ENCODE measurements around the gene SERINC2. TPM values are rescaled to one million over a fixed set of nuclear protein-coding genes. Genes with fewer than 3 reads are reported as not detected.

SERINC2 gene
- total RNA-seq, 1 donor: 1.4 TPM

DNA sequence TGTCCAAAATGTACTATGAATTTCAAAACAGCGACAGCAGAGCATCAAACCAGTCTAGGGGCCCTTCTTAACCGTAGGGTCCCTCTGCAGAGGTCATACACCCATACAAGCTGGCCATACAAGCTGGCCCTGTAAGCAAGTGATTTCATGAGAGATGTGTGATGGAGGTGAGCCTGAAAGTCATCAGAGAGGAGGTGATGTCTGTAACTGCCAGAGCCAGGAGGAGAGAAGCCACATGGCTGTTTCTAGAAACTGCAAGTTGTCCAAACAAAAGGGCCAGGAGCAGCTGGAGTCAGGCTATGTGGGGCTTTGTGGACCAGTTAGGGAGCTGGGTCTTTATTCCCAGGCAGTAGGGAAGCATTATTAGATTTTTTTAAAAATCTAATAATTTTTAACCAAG lies 14.8 kb upstream of the SERINC2 start:
- Histone ChIP-seq H3K27me3 (ENCODE audit: insufficient read depth, low read length) (no peaks in the 10 kb centered on the region), H3K4me1 (ENCODE audit: insufficient read depth, low read length) (peaks cover 11% of the 10 kb centered on the region), H3K4me3 (ENCODE audit: low read length) (no peak overlapping the region), H3K9me3 (ENCODE audit: low read depth, low read length) (no peaks in the 10 kb centered on the region)

GRCh38 chr1:31399976-31400375 lies 13.0 kb upstream of the SERINC2 start:
- H3K27me3 ChIP-seq (ENCODE audit: insufficient read depth, low read length): no peaks in the 10 kb centered on the region
- peaks cover 2% of the 10 kb centered on the region for H3K4me1 ChIP-seq (ENCODE audit: insufficient read depth, low read length)
- no peak overlapping the region for H3K4me3 ChIP-seq (ENCODE audit: low read length)
- H3K9me3 ChIP-seq (ENCODE audit: low read depth, low read length): no peaks in the 10 kb centered on the region

GRCh38 chr1:31400393-31400792 lies 12.6 kb upstream of the SERINC2 start:
- H3K9me3 ChIP-seq (ENCODE audit: low read depth, low read length): no peaks in the 10 kb centered on the region
- H3K4me1 ChIP-seq (ENCODE audit: insufficient read depth, low read length): no peaks in the 10 kb centered on the region
- no peaks in the 10 kb centered on the region for H3K27me3 ChIP-seq (ENCODE audit: insufficient read depth, low read length)
- H3K4me3 ChIP-seq (ENCODE audit: low read length): no peak overlapping the region

DNA sequence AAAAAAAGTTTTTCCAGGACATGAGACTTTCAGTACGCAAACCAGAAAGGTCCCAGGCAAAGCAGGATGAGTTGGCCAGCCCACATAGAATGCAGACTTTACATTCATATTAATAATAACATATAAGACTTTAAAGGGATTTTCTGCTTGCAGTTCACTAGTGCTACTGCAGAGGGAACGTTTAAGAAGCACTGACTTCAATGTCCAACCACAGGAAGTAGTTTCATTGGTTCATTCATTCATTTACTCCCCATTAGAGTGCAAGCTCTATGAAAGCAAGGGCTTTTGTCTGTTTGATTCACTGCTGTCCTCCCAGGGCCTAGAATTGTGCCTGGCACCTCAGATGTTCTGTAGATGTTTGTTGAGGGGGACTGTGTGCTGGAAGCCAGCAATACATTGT lies 11.8 kb upstream of the SERINC2 start:
- no peaks in the 10 kb centered on the region for H3K9me3 ChIP-seq (ENCODE audit: low read depth, low read length)
- no peaks in the 10 kb centered on the region for H3K27me3 ChIP-seq (ENCODE audit: insufficient read depth, low read length)
- H3K4me3 ChIP-seq (ENCODE audit: low read length): no peak overlapping the region
- H3K4me1 ChIP-seq (ENCODE audit: insufficient read depth, low read length): no peaks in the 10 kb centered on the region

DNA sequence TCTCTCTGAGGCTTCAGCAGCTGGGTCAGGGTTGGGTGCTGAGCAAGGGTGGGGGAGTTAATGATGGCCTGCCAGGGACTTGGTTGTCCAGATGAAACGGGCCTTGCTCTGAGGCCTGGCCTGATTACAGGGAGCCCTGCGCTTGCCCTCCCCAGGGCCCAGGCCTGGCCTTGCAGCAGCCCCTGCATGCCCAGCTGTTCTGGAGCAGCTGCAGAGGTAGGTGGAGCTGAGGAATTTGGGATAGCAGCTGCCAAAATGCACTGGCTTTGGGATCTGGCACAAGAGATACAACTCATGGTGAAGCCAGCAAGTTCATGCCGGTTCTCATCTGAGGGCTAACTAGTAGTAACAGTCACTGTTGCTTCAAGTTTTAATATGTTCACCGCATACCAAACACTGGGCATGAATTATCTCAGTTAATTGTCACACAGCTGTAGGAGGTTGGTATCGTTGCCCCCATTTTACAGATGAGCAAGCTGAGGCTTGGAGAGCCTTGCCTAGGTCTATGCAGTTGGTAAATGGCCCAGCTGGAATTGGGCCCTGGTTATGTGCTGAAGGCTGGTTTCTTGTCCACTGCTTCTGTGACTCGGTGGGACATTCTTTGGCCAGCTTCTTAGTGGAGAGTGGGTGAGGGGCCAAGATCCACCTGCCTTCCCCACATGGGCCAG lies 7.3 kb upstream of the SERINC2 start:
- H3K4me3 ChIP-seq (ENCODE audit: low read length): no peak overlapping the region
- no peaks in the 10 kb centered on the region for H3K9me3 ChIP-seq (ENCODE audit: low read depth, low read length)
- no peaks in the 10 kb centered on the region for H3K27me3 ChIP-seq (ENCODE audit: insufficient read depth, low read length)
- no peaks in the 10 kb centered on the region for H3K4me1 ChIP-seq (ENCODE audit: insufficient read depth, low read length)

DNA sequence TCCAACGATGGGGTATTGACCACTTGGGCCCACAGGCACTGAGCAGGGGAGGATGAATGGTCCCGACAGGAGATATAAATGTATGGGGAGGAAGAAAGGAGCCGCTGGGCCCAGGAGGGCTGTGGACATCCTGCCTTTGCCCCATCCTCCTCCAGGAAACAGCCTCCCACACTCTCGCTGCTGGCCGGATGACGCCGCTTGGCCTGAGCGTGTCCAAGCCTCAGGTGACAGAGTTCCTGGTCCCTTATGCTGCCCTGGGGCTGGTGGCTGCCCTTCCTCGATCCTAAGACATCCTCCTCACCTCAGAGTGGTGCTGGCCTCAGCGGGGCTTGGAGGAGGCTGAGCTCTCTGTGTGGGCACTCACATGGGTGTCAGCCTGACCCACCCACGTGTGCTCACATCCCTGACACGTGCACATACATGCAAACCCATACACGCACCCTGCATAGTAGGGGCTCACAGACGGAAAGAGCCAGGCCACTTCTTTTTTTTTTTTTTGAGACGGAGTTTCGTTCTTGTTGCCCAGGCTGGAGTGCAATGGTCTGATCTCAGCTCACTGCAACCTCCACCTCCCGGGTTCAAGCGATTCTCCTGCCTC lies 5.9 kb upstream of the SERINC2 start:
- H3K4me3 ChIP-seq (ENCODE audit: low read length): no peak overlapping the region
- H3K4me1 ChIP-seq (ENCODE audit: insufficient read depth, low read length): no peaks in the 10 kb centered on the region
- peaks cover 13% of the 10 kb centered on the region for H3K27me3 ChIP-seq (ENCODE audit: insufficient read depth, low read length)
- no peaks in the 10 kb centered on the region for H3K9me3 ChIP-seq (ENCODE audit: low read depth, low read length)

GRCh38 chr1:31408788-31409318 lies 4.2 kb upstream of the SERINC2 start:
- peaks cover 20% of the 10 kb centered on the region for H3K27me3 ChIP-seq (ENCODE audit: insufficient read depth, low read length)
- peaks cover 10% of the 10 kb centered on the region for H3K4me1 ChIP-seq (ENCODE audit: insufficient read depth, low read length)
- no peaks in the 10 kb centered on the region for H3K9me3 ChIP-seq (ENCODE audit: low read depth, low read length)
- H3K4me3 ChIP-seq (ENCODE audit: low read length): no peak overlapping the region

DNA sequence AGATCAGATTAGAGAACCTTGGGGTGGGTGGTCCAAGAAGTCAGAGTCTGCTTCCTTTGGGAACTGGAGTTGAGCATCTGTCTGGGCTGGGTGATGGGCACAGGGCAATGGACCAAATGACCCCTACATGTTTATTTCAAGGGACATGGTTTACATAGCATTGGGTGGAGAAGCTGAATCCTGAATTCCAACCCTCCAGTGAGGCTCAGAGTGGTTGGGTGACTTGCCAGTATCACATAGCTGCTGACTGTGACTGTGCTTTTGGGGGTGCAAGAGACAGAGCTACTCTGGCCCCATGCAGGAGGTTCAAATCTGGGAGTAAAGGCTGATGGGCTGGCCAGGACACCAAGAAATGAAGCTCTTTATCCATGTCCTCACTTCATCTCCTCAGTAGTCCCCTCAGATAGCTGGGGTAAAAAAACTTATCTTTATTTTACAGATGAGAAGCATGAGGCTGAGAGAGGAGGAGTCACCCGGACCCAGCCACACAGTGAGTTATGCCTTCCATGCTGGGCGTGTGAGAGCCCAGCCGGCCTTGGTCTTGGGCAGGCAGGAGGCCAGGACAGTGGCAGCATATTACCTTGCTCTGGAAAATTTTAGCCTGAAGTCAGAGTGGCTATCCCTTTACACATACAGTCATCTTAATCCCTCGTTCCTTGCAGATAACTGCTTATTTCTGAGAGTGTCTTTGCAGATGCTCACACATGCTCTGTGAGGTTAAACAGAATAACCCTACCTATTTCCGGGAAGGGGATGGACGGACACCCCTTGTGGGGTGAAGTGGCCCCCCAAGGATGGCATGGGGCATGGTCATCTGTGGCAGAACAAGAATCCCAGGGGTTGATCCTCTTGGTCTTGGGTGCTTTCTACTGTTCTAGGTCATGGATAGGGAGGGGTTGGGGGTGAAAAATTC lies 2.8 kb upstream of the SERINC2 start:
- Histone ChIP-seq H3K4me1 (ENCODE audit: insufficient read depth, low read length) (peaks cover 14% of the 10 kb centered on the region), H3K27me3 (ENCODE audit: insufficient read depth, low read length) (peaks cover 34% of the 10 kb centered on the region), H3K4me3 (ENCODE audit: low read length) (no peak overlapping the region)

DNA sequence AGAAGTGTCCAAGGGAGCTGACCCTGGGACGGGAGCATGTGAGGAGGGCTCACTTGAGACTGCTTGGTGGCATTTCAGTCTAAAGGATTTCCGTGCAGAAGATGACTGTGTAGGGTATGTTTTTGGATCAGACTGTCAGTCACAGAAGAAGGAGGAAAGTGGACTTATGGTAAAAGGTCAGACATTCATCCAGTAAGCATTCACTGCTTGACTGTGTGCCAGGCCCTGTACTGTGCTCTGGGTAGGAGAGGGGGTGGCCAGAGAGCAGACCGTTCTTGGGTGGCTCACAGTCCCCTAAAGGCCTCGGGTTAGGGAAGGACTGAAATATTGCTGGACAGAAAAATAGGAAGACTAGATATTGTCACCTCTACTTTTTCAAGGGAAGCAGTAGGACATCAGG lies 2.1 kb upstream of the SERINC2 start:
- no peaks in the 10 kb centered on the region for H3K9me3 ChIP-seq (ENCODE audit: low read depth, low read length)
- peaks cover 37% of the 10 kb centered on the region for H3K27me3 ChIP-seq (ENCODE audit: insufficient read depth, low read length)
- H3K4me1 ChIP-seq (ENCODE audit: insufficient read depth, low read length): peaks cover 14% of the 10 kb centered on the region
- H3K4me3 ChIP-seq (ENCODE audit: low read length): no peak overlapping the region

More for the DNA sequence above, 2.8 kb upstream of the SERINC2 start:
- H3K9me3 ChIP-seq (ENCODE audit: low read depth, low read length): no peaks in the 10 kb centered on the region

- Histone ChIP-seq H3K4me1 (ENCODE audit: insufficient read depth, low read length) (peaks cover 14% of the 10 kb centered on the region), H3K4me3 (ENCODE audit: low read length) (no peak overlapping the region), H3K27me3 (ENCODE audit: insufficient read depth, low read length) (peaks cover 37% of the 10 kb centered on the region), H3K9me3 (ENCODE audit: low read depth, low read length) (no peaks in the 10 kb centered on the region)
These were observed 808 bp upstream of the SERINC2 start for GRCh38 chr1:31412205-31412604.

- peaks cover 37% of the 10 kb centered on the region for H3K27me3 ChIP-seq (ENCODE audit: insufficient read depth, low read length)
- H3K4me3 ChIP-seq (ENCODE audit: low read length): peak overlapping the region; percentile 38
- peaks cover 14% of the 10 kb centered on the region for H3K4me1 ChIP-seq (ENCODE audit: insufficient read depth, low read length)
- no peaks in the 10 kb centered on the region for H3K9me3 ChIP-seq (ENCODE audit: low read depth, low read length)
These were observed 490 bp downstream of the SERINC2 start for GRCh38 chr1:31413405-31414001.

DNA sequence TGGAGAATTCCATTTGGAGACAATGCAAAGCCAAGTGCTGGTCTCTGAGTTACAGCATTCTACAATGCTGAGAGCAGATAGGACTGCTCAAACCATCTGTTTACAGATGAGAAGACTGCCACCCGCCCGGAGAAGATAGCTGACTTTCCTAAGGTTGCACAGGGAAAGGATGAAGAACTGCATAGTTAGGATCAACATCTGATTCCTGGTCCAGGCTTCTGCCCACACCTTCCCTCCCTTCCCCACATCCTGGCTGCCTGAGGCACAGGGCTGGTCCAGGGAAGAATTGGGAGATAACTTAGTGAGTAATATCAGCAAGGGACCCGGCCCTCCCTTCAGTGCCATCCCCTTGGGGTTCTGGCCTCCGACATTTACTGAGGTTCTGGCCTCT lies 2.0 kb downstream of the SERINC2 start:
- Histone ChIP-seq H3K4me1 (ENCODE audit: insufficient read depth, low read length) (peaks cover 14% of the 10 kb centered on the region), H3K27me3 (ENCODE audit: insufficient read depth, low read length) (peaks cover 37% of the 10 kb centered on the region), H3K9me3 (ENCODE audit: low read depth, low read length) (no peaks in the 10 kb centered on the region), H3K4me3 (ENCODE audit: low read length) (no peak overlapping the region)

DNA sequence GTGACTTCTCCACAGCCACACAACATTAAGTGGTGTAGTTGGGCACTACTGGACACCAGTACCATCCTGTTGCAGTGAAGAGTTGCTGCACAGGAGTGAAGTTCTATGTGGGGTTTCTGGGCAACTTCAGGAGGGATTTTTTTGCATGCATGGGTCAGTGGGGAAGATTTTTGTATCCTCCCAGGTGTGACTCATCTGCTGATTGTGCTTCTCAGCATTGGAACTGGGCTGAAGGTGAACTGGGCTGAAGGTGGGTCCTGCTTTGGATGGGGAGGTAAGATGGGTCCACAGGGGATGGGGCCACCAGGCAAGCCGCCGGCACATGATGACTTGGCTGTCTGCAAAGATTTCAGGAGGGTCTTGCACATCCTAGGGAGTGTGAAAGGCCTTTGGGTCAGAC lies 2.6 kb downstream of the SERINC2 start:
- no peak overlapping the region for H3K4me3 ChIP-seq (ENCODE audit: low read length)
- peaks cover 14% of the 10 kb centered on the region for H3K4me1 ChIP-seq (ENCODE audit: insufficient read depth, low read length)
- peaks cover 37% of the 10 kb centered on the region for H3K27me3 ChIP-seq (ENCODE audit: insufficient read depth, low read length)
- H3K9me3 ChIP-seq (ENCODE audit: low read depth, low read length): no peaks in the 10 kb centered on the region

DNA sequence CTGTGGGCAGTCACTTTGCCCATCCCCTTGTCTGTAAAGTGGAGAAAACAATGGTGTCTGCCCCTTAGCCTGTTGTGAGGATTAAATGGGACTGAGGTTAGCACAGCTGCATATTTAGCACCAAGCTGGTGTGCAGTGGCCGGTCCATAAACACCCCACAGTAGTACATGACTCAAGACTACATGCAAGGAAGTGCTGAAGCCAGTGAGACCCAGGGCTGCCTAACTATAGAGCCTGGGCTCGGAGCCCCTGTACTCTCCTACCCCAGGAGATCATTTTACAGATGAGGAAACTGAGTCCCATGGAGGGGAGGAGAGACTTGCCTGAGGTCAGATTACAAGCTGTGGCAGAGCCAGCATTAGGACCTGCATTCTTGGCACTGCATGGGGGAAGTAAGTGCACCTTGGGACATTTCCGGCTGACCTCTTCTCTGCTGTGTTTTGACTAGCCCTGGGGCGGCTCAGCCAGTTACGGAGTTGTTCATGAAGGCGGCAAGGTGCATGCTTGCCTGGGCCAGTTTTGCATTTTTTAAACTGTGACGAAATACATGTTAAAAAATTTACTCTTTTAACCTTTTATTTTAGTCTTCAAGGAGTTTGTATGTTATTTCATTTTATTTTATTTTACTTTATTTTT lies 3.2 kb downstream of the SERINC2 start:
- H3K4me1 ChIP-seq (ENCODE audit: insufficient read depth, low read length): peaks cover 14% of the 10 kb centered on the region
- H3K27me3 ChIP-seq (ENCODE audit: insufficient read depth, low read length): peaks cover 33% of the 10 kb centered on the region
- H3K9me3 ChIP-seq (ENCODE audit: low read depth, low read length): no peaks in the 10 kb centered on the region
- H3K4me3 ChIP-seq (ENCODE audit: low read length): no peak overlapping the region
